Psoas muscle (tissue), 8 donors: ENCODE measurements around the gene MX2. TPM values are rescaled to one million over a fixed set of nuclear protein-coding genes. Genes with fewer than 3 reads are reported as not detected.

Experiments
- ATAC-seq, 4 donors: fragments of 200-7000 bp; cut with Tn5 transposase; one replicate each; pipeline ENCODE4 v1.9.1; 2020; ENCODE audit warnings: moderate library complexity in 3 of 4, mild to moderate bottlenecking in 2 of 4
- DNase-seq, 2 donors: peaks; one replicate each; pipeline ENCODE4 v3.0.0-alpha.2; 2020
- H3K27ac ChIP-seq: fragments of 200-600 bp; one replicate; pipeline ENCODE4 v1.8.0; 2022
- H3K27me3 ChIP-seq, 3 donors: fragments of 200-600 bp in 1 of 3; one replicate each; pipeline versions ENCODE4 v1.6.1 to v1.8.0; 2013 to 2022; ENCODE audit warnings: low read length in 2 of 3, mild to moderate bottlenecking in 2 of 3, moderate library complexity in 1 of 3; ENCODE audit not compliant: insufficient read depth in 3 of 3
- H3K36me3 ChIP-seq, 2 donors: fragments of 200-600 bp in 1 of 2; one replicate each; pipeline versions ENCODE4 v1.6.1 to v1.8.0; 2013 to 2022; ENCODE audit warnings: low read depth in 1 of 2, mild to moderate bottlenecking in 1 of 2, moderate library complexity in 1 of 2; ENCODE audit not compliant: insufficient read depth in 1 of 2
- H3K4me1 ChIP-seq: fragments of 200-600 bp; one replicate; pipeline ENCODE4 v1.8.0; 2022
- H3K4me3 ChIP-seq: fragments of 200-600 bp; one replicate; pipeline ENCODE4 v1.8.0; 2022; ENCODE audit warnings: mild to moderate bottlenecking
- H3K9me3 ChIP-seq: fragments of 200-600 bp; one replicate; pipeline ENCODE4 v1.8.0; 2022
- CTCF ChIP-seq: fragments of 200-600 bp; IDR thresholded peaks from one replicate; pipeline ENCODE4 v1.8.0; 2022; ENCODE audit warnings: antibody characterized with exemption
- WGBS, 3 donors: extraction: QIAGEN DNeasy Blood & Tissue Kit; methylation state at CpG; one replicate each; pipeline versions ENCODE4 v1.1.6 to v1.1.7; 2013; 5-methylcytosine and 5-hydroxymethylcytosine counted together
- intact Hi-C, 2 donors: fragments of 100-400 bp; cut with DNase I; formaldehyde crosslinking; loops; one replicate each; pipeline versions ENCODE4 v1.11.0 to v1.14.2; 2022
- polyA plus RNA-seq, 3 donors: library from polyadenylated mRNA; stranded (reverse); fragments of 200-250 nt; gene quantifications; one replicate each; pipeline ENCODE4 v1.2.3, GENCODE V29; 2013
- total RNA-seq, 4 donors: library from RNA; stranded (reverse); fragmentation: NEBNext Ultra II Directional in 2 of 4; extraction: Animal tissue kit (Norgen Biotek cat#: 25700) in 2 of 4; gene quantifications; one replicate each; pipeline versions ENCODE4 v1.2.1 to v1.2.4, GENCODE V29; 2021 to 2023
- donor health status: healthy with polysubstance abuse.
- donor health status: DM: no; HTN: no; CAD: no; lungs with moderate emphysema.
- donor health status: Bipolar disorder and iron deficiency.
- donor health status: healthy.
- donor health status: DM: yes; HTN: yes; CAD: no.
- donor health status: DM: no; HTN: no; CAD: no.
- donor health status: DM: no; HTN: no; CAD: no.
- donor health status: DM: yes; HTN: yes; CAD: no.

The MX2 gene
- total and polyA plus RNA-seq, 7 donors = 1.2 to 3.6 (median 2.7) TPM

- Histone ChIP-seq H3K4me3 (no peak overlapping the region), H3K4me1 (no peaks in the 10 kb centered on the region), H3K36me3 (peaks cover 0 to 18% of the 10 kb centered on the region in 2 donors), H3K27me3 (no peaks in the 10 kb centered on the region), H3K9me3 (no peaks in the 10 kb centered on the region), H3K27ac (no peak overlapping the region)
- intact Hi-C loops = no loop called here
- no peak for TF ChIP-seq CTCF
- WGBS, 3 donors = 89 to 95% (median 94%) methylated on average over 2 of the region's 2 CpGs
- no peak for ATAC-seq
- DNase-seq = no peak
Observed at GRCh38 chr21:41442481-41443186, 80.8 kb downstream of the MX2 start.

DNA sequence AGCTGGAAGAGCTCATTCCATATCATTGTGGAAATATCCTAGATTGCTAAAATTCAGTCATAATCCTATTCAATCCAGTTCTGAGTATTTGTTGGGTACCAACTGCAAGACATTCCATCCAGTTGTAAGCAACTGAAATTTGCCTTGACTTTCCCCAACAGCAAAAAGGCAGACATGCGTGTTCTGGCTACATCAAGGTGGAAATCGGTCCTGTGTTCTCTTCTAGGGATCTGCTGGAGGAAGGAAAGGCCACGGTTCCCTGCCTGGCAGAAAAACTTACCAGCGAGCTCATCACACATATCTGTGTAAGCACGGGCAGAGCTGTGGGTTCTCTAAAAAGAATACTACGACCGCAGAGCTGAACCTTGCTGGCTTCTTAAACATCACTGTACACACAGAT is 81.7 kb downstream of the MX2 start:
- DNase-seq (no peak), ATAC-seq (no peak)
- no peaks in the 10 kb centered on the region for H3K27me3 ChIP-seq
- H3K4me1 ChIP-seq = no peaks in the 10 kb centered on the region
- H3K27ac ChIP-seq = no peak overlapping the region
- intact Hi-C loops = no loop called here
- WGBS, 3 donors = 87 to 92% (median 91%) methylated on average over 7 of the region's 7 CpGs
- TF ChIP-seq CTCF = no peak
- H3K9me3 ChIP-seq = no peaks in the 10 kb centered on the region
- H3K4me3 ChIP-seq = no peak overlapping the region
- peaks cover 0 to 24% of the 10 kb centered on the region in 2 donors for H3K36me3 ChIP-seq

- DNase-seq (no peak), ATAC-seq (no peak)
- no peaks in the 10 kb centered on the region for H3K4me1 ChIP-seq
- intact Hi-C loops = no loop called here
- no peaks in the 10 kb centered on the region for H3K9me3 ChIP-seq
- no peak for TF ChIP-seq CTCF
- H3K27me3 ChIP-seq = no peaks in the 10 kb centered on the region
- no peak overlapping the region for H3K27ac ChIP-seq
- 86 to 89% (median 87%) methylated on average over 13 of the region's 13 CpGs for WGBS, 3 donors
- no peak overlapping the region for H3K4me3 ChIP-seq
- peaks cover 0 to 24% of the 10 kb centered on the region in 2 donors for H3K36me3 ChIP-seq
Observed at GRCh38 chr21:41444703-41445464, 83.1 kb downstream of the MX2 start.

DNA sequence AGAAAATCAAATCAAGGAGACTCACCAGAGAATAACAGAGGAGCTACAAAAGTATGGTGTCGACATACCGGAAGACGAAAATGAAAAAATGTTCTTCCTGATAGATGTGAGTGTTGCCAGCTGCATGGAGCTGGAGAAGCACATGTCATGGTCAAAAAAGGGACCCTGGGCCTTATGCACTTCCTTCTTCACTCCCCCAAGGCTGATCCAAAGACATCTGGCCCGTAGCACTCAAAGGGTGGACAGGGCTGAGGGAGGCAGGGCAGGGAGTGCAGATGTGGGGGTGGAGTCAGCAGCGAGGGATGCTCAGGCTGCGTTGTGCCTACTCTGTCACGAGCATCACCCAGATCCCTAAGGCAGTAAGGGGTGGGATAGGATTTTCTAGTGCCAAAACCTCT is 83.6 kb downstream of the MX2 start:
- H3K4me3 ChIP-seq = no peak overlapping the region
- TF ChIP-seq CTCF = no peak
- no peak overlapping the region for H3K27ac ChIP-seq
- DNase-seq (no peak), ATAC-seq (no peak)
- intact Hi-C loops = no loop called here
- 68 to 80% (median 72%) methylated on average over 7 of the region's 7 CpGs for WGBS, 3 donors
- H3K9me3 ChIP-seq = no peaks in the 10 kb centered on the region
- H3K4me1 ChIP-seq = no peaks in the 10 kb centered on the region
- no peaks in the 10 kb centered on the region for H3K27me3 ChIP-seq
- H3K36me3 ChIP-seq = peaks cover 0 to 24% of the 10 kb centered on the region in 2 donors
